Activated naive CD8-positive, alpha-beta T cell (primary cell): ENCODE measurements around the gene TM4SF20.

ENCODE experiments used
- H3K27ac Mint-ChIP-seq: one replicate; pipeline ENCODE4 v1.8.0; 2021; ENCODE audit warnings: mixed read lengths
- H3K27me3 Mint-ChIP-seq: one replicate; pipeline ENCODE4 v1.8.0; 2021; ENCODE audit warnings: mixed read lengths
- H3K36me3 Mint-ChIP-seq: one replicate; pipeline ENCODE4 v1.8.0; 2021; ENCODE audit warnings: mixed read lengths
- H3K4me1 Mint-ChIP-seq: one replicate; pipeline ENCODE4 v1.8.0; 2021; ENCODE audit warnings: low read depth, mixed read lengths
- H3K4me3 Mint-ChIP-seq: one replicate; pipeline ENCODE4 v1.8.0; 2021; ENCODE audit warnings: mild to moderate bottlenecking, mixed read lengths
- H3K9me3 Mint-ChIP-seq: one replicate; pipeline ENCODE4 v1.8.0; 2021; ENCODE audit warnings: low read depth, mixed read lengths

The TM4SF20 gene

DNA sequence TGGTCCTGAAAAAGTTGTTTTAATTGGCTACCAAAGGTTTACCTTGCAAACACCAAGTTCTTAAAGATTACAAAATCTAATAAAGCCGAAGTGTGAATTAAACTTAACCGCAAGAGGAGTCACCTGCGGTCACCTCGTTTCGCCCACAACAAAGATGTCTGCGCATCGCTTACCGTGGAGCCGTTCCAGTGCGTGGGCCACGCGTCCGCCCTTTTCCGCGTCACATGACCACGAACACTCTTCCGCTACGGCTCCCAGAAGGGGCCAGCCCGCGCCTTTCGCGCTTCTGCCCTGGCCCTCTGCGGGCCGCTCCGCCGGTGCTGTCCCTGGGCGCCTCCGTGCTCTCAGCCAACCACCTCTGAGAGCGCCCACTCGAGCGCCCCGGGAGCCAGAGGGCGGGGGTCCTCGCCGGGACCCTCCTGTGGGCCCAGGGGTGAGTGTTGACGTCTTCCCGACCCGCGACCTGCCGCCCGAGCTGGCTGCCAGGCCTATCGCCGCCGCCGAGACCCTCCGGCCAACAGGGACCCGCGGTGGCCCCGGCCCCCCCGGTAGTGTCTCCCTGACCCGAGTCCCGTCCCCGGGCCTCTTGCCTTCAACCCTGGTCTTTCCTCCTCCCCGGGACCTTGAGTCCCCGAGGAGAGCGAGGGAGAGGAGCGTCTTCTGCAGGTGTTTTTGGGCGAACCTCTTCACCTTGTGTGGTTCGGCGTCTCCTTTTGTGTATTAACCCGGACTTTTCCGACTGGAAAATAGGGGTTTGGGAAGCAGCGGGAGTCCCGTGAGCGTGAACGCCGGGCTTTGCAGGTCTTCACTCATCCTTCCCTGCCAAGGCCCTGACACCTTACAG, 53.9 kb downstream of the TM4SF20 start, which contains the start of gene MFF:
Gene MFF, plus strand, starts transcription at position 257 of the 844 bp plus-strand sequence. CDS start 5,415 bp downstream, outside the sequence.
- no peaks in the 10 kb centered on the region for H3K27me3 Mint-ChIP-seq
- H3K4me1 Mint-ChIP-seq: peaks cover 44% of the 10 kb centered on the region
- peak within 1 kb of the TSS; percentile 84 for H3K27ac Mint-ChIP-seq
- peaks cover 4% of the 10 kb centered on the region for H3K36me3 Mint-ChIP-seq
- peak within 1 kb of the TSS; percentile 93 for H3K4me3 Mint-ChIP-seq
- H3K9me3 Mint-ChIP-seq: no peaks in the 10 kb centered on the region

DNA sequence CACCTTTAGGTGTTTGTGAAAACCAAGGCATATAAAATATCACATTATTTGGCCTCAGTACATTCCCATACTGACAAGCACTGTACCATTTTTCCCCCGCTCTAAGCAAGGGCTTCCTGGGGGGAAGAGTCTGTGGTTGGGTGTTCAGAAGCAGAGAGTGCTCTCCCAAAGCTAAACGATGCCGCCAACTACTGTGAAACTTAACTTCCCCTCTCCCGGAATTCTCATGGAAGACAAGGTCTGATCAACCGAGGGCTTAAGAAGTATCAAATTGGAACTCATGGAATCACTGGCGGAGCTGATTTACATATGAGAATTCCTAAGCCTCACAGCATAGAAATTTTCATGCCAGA, 54.5 kb downstream of the TM4SF20 start:
- peak overlapping the region; percentile 93 for H3K4me3 Mint-ChIP-seq
- H3K36me3 Mint-ChIP-seq: peaks cover 4% of the 10 kb centered on the region
- H3K4me1 Mint-ChIP-seq: peaks cover 44% of the 10 kb centered on the region
- H3K27ac Mint-ChIP-seq: peak overlapping the region; percentile 81
- no peaks in the 10 kb centered on the region for H3K9me3 Mint-ChIP-seq
- H3K27me3 Mint-ChIP-seq: no peaks in the 10 kb centered on the region

DNA sequence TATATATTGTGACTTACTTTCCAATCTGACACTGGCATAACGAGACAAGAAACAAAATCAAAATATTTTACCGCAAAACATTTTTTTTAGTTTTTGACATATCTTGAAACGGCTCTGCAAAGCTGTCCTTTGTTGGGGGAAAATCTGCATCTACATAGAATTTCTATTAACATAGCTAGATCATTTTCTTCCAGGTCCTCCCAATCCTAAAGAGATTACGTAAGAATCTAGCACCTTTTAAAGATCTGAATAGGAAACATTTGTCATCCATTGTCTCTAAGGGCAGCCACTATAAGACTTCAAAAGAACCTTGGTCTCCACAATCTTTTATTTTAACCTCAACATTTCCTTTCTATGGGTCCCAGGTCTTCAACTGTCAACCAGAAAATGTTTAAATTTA, 55.3 kb downstream of the TM4SF20 start:
- Mint-ChIP-seq H3K4me3 (peak overlapping the region; percentile 93), H3K27ac (no peak overlapping the region), H3K27me3 (no peaks in the 10 kb centered on the region)

DNA sequence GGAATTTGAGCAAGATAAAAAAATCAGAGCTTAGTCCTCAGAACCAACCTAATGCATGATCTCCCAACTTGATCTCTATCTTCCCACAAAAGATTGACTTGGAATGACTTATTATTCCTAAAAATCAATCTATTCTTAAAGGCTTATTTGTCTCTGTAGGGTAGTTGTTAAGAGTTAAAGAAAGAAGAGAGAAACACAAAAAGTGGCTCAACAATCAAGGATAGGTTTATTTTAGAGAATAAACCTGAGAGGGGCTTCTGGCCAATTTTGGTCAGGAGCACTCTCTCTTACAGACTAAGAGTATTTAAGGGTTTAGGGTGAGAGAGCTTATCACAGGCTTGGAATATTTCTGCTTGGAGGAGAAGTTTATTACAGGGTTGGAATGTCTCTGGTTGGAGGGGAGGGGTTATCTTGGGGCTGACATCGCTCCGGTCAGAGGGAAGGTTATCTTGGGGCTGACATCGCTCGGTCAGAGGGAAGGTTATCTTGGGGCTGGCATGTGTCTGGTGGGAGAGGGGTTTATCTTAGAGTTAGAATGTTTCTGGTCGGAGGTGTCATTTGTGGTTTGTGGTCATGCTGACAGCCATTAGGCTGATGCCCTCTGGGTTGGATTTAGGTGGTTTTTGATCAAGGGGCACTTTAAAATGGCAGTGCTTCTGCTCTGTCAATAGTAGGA, 56.4 kb downstream of the TM4SF20 start:
- peak overlapping the region; percentile 5 for H3K4me3 Mint-ChIP-seq
- H3K36me3 Mint-ChIP-seq: peaks cover 2% of the 10 kb centered on the region
- H3K27ac Mint-ChIP-seq: no peak overlapping the region
- no peaks in the 10 kb centered on the region for H3K9me3 Mint-ChIP-seq
- H3K4me1 Mint-ChIP-seq: peaks cover 32% of the 10 kb centered on the region
- no peaks in the 10 kb centered on the region for H3K27me3 Mint-ChIP-seq

More for the DNA sequence above, 55.3 kb downstream of the TM4SF20 start:
- H3K36me3 Mint-ChIP-seq: peaks cover 2% of the 10 kb centered on the region
- no peaks in the 10 kb centered on the region for H3K9me3 Mint-ChIP-seq
- peaks cover 41% of the 10 kb centered on the region for H3K4me1 Mint-ChIP-seq

DNA sequence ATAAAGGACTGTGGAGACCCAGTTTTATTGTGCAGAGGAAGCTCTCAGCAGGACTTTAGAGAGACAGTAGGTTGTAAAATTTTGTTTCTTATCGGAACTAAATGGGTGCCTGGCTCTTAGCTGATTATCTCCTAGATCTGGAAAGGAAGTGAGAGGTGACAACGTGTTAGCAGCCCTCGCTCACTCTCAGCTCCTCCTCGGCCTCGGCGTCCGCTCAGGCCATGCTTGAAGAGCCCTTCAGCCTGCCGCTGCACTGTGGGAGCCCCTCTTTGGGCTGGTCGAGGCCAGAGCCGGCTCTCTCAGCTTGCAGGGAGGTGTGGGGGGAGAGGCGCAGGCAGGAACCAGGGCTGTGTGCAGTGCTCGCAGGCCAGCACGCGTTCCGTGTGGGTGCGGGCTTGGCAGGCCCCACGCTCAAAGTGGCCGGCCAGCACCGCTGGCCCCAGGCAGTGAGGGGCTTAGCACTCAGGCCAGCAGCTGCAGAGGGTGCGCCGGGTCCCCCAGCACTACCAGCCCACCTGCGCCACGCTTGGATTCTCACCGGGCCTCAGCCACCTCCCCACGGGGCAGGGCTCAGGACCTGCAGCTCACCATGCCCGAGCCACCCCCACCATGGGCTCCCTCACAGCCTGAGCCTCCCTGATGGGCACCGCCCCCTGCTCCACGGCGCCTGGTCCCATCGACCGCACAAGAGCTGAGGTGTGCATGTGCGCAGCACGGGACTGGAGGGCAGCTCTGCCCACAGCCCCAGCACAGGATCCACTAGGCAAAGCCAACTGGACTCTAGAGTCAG, 58.6 kb downstream of the TM4SF20 start:
- Mint-ChIP-seq H3K4me1 (peaks cover 15% of the 10 kb centered on the region), H3K36me3 (peaks cover 5% of the 10 kb centered on the region), H3K9me3 (no peaks in the 10 kb centered on the region), H3K27me3 (no peaks in the 10 kb centered on the region), H3K27ac (no peak overlapping the region), H3K4me3 (no peak overlapping the region)

DNA sequence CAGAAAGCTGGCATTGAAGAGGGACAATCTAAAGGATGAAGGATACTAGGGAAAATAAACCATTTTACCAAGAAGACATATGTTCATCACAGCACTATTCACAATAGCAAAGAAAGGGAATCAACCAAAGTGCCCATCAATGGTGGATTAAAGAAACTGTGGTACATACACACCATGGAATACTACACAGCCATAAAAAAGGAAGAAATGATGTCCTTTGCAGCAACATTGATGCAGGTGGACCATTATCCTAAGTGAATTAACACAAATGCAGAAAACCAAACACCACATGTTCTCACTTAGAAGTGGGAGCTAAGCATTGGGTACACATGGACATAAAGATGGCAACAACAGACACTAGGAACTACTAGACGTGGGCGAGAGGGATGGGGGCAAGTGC, 61.3 kb downstream of the TM4SF20 start:
- Mint-ChIP-seq H3K27me3 (no peaks in the 10 kb centered on the region), H3K27ac (no peak overlapping the region), H3K4me1 (peaks cover 2% of the 10 kb centered on the region), H3K36me3 (peaks cover 5% of the 10 kb centered on the region), H3K9me3 (no peaks in the 10 kb centered on the region), H3K4me3 (no peak overlapping the region)

DNA sequence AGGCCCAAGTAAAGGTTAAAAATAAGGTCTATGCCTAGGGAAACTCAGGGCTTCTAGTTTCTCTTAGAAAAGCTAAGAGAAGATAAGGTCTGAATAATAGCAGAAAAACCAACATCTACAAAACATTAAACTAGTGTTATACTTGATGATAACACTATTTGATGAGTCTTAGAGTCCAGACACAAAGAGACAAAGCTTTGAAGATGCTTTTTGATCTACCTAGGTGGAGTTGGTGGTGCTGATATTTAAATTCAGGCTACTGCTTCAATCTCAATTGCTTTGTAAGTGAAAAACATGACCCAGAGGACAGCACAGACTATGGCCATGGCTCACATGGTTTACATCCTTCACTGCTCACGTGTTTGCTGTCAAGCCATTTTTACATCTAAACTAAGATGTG, 65.8 kb downstream of the TM4SF20 start:
- Mint-ChIP-seq H3K4me3 (no peak overlapping the region), H3K4me1 (no peaks in the 10 kb centered on the region), H3K36me3 (peaks cover 4% of the 10 kb centered on the region), H3K9me3 (no peaks in the 10 kb centered on the region), H3K27ac (no peak overlapping the region), H3K27me3 (no peaks in the 10 kb centered on the region)

DNA sequence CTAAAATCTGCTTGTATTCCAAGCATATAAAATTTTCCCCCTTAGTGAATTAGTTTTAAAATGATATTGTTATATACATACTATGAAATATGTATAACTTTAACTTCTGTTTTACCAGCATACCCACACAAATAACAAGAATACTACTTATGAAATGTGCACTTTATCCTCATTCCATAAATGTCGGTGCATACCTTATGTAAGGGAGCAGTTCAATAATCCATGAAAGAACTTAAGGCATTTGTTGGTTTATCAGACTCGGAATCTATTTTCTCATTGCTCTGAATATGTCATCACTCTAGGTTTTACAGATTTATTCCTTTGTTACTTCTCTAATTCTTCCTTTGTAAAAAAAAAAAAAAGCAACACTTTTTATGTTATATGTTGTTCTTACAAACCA, 66.5 kb downstream of the TM4SF20 start:
- H3K4me1 Mint-ChIP-seq: no peaks in the 10 kb centered on the region
- H3K36me3 Mint-ChIP-seq: peaks cover 4% of the 10 kb centered on the region
- no peaks in the 10 kb centered on the region for H3K9me3 Mint-ChIP-seq
- H3K27me3 Mint-ChIP-seq: no peaks in the 10 kb centered on the region
- no peak overlapping the region for H3K4me3 Mint-ChIP-seq
- H3K27ac Mint-ChIP-seq: no peak overlapping the region
